ENCODE results near the gene KDM2A.

KDM2A gene

DNA sequence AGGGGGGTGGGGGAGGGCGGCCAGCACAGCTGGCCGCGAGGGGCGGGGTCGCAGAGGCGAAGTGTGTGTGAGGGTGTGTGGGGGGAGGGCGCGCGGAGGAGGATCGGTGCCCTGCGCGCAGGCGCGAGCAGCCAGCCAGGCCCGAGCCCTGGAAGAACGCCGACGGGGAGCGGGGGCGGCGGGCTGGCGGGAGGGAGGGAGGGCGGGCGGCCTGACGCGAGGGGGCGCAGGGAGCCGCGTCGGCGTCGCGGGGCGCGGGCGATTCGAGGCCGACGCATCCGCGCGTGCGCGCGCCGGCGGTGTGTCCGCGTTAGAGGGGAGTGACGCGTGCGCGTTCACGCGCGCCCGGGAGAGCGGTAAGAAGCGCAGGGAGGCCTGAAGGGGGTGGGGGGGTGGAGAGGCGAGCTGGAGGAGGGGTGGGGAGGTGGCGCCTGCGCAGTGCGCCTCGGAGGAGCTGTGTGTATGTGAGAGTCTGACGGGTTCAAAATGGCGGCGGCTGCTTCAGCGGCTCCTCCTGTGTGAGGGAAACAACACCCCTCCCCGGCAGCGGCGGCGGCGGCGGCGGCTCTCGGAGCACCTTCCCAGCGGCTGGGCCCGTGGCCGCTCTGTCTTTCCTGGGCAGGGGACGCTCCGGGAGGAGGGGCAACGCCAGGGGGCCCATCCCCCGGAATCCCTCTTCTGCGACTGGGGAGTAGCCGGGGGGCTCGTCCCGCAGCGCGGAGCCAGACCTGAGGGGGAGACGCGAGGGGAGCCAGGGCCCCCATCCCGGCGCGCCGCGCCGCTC is at the start of gene KDM2A:
KDM2A (plus strand) TSS at position 463 of the 784 bp plus-strand sequence. CDS start 2,054 bp downstream, outside the sequence.
- peak; percentile 99 for DNase-seq

DNA sequence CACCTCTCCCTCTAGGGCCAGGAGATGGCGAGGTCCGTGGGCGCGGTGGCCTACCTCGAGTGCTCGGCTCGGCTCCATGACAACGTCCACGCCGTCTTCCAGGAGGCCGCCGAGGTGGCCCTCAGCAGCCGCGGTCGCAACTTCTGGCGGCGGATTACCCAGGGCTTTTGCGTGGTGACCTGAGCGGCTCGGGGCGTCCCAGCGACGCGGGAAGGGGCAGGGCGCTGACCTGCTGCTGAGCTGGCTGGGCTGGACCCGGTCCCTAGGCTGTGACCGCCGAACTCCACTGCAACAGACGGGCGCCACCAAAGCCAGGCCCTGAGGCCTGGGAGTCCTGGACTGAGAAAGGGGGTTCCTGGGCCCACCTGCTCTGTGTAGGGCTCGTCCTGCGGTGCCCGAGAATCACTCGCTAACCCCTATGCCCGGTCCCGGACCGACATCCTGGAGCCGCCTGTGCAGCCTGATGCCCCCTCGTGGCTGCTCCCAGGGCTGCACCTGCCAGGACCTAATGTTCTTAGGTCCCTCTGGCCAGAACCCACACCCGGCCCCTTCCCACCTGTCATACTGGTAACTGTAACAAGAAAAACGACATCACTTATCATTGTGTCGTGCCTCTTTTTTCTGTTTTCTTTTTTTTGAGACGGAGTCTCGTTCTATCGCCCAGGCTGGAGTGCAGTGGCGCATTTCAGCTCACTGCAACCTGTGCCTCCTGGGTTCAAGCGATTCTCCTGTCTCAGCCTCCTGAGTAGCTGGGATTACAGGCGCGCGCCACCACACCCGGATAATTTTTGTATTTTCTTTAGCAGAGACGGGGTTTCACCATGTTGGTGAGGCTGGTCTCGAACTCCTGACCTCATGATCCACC is 47.4 kb upstream of the KDM2A start:
- DNase-seq = peak; percentile 55

DNA sequence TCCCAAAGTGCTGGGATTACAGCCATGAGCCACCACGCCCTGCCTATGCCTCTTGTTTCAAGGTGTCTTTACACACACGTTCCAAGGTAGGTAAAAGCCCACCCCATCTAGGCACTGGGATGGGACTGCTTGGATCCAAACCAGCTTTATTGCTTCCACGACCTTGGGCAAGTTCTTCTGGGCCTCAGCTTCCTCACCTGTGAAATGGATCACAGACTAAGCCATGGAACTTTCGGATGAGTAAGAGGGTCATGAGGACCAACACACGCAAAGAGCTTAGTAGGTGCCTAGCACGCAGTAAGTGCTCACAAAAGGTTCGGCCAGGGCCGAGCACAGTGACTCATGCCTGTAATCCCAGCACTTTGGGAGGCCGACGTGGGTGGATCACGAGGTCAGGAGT is 46.8 kb upstream of the KDM2A start:
- no peak for DNase-seq

DNA sequence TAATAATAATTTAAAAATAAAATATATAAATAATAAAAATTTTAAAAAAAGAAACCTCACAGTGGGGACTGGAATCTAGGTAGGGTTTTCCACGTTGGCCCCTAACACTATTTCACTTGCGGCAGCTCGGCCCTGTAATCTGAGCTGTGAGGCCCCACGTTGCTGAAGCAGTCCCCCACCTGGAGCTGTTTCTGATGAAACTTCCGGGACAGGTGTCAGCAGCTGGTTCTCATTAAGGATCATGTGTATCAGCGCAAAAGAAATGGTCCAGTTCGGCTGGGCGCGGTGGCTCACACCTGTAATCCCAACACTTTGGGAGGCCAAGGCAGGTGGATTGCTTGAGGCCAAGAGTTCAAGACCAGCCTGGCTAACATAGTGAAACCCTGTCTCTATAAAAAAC is 45.2 kb upstream of the KDM2A start:
- DNase-seq = no peak

DNA sequence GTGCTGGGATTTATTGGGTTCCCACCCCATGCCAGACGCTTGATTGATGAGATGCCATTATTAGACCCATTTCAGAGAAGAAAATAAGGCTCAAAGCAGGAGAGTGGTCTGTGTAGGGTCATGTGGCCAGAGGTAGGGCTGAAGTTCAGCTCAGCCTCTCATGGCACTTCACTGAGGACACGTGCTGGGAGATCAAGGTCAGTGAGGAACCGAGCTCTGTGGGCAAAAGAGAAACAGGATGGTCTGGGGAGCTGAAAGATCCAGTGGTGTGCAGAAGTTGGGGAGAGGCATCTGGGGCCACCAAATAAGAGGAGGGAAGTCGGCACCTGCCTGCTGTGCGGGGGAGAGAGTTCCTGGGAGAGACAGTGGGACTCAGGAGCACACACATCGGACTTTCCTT is 42.9 kb upstream of the KDM2A start:
- DNase-seq = no peak

DNA sequence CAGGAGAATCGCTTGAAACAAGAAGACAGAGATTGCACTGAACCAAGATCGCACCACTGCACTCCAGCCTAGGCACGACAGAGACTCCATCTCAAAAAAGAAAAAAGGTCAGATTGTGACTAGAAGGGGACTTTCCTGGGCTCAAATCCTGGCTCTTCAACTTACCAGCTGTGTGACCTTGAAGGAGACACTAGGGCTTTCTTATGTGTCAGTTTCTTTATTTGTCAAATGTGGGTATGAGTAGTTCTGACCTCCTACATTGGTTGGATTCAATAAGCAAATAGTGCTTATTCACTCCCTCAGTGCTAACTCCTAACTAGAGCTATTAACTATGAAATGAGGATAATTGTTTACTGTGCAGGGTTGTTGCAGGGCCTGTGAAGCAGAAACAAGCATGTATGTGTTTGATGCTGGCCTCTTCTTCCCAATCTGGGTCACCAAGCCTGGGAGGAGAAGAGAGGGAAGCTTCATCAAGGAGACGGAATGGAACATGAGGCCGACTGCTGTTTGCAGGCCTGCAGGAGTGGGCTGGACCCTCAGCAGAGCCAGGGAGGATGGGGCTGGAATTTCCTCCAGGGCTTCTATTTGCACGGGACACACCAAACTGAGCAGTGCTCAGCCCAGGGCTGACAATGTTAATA is 39.9 kb upstream of the KDM2A start:
- no peak for DNase-seq

DNA sequence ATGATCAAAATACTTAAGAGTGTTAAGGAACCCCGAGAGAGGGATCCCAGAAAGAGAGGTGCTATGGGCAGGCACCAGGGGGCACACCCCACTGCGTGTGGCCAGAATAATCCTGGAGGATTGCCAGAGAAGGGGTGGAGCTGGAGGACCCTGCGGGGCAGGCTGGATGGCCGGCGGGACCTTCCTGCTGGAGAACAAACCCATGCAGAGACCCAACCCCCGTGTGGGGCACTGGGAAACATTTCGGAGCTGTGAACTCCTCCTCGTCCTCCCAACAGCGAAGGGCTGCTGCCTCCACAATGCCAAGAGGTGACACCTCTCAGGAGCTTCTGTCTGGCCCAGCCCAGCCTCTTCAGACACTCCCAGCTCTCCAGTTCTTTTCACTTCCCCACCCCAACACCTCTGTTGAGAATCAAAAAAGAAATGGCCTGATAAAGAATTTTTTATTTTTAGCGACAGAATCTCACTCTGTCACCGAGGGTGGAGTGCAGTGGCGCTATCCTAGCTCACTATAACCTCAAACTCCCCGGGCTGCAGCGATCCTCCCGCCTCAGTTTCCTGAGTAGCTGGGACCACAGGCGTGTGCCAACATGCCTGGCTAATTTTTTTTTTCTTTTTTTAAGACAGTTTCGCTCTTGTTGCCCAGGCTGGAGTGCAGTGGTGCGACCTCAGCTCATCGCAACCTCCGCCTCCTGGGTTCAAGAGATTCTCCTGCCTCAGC is 36.8 kb upstream of the KDM2A start:
- DNase-seq = no peak

DNA sequence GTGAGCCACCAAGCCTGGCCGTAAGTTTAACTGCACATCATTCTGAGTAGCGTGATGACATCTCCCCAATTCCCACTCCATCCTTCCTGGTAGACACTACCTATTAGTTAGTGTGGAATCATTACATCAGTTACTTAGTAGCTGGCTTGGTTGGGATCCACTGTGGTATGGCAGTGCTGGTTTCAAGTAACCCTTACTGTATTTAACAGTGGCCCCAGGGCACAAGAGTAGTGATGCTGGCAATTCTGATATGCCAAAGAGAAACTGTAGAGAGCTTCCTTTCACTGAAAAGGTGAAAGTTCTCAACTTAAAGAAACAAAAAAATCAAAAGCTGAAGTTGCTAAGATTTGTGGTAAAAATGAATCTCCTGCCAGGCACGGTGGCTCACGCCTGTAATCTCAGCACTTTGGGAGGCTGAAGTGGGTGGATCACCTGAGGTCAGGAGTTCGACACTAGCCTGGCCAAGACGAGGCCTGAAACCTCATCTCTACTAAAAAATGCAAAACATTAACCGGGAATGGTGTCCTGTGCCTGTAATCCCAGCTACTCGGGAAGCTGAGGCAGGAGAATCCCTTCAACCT is 35.2 kb upstream of the KDM2A start:
- DNase-seq = no peak

DNA sequence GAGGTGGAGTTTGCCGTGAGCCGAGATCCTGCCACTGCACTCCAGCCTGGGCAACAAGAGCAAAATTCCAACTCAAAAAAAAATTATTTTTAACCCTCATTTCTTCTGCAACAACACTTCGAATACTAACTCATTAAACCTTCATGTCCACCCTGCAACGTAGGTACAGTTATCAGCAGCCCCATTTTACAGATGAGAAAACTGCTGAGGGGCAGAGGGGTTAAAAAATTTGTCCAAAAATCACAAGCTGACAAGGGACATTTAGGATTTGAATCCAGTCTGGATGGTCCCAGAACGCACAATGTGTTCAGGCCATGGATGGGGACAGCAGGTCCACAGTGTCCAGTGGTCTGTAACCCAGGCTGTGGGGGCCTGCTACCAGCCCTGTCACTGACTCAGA is 33.4 kb upstream of the KDM2A start:
- no peak for DNase-seq

DNA sequence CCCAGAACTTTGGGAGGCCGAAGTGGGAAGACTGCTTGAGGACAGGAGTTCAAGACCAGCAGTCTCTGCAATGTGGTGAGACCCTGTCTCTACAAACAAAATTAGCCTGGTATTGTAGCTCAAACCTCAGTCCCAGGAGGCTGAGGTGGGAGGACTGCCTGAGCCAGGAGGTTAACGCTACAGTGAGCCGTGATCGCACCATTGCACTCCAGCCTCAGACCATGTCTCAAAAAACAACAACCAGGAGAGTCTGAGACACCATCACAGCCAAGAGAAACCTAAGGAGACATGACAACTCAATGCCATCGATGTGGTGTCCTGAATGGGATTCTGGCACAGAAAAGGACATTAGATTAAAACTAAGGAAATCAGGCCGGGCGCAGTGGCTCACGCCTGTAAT is 28.3 kb upstream of the KDM2A start:
- DNase-seq = no peak

DNA sequence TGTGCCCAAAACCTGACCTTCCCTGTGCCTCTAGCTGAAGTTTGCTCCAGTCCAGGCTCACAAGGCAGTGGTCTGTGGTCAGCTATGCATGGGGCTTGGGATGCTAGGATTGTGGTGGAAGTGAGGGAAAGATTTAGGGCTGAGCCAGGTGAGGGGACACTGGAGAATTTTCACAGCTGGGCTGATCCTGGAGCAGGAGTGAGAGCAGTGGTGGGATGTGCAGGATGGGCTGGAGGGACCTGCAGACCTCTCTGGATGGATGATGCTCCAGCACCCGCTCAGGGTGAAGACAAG is 23.9 kb upstream of the KDM2A start:
- DNase-seq = no peak

DNA sequence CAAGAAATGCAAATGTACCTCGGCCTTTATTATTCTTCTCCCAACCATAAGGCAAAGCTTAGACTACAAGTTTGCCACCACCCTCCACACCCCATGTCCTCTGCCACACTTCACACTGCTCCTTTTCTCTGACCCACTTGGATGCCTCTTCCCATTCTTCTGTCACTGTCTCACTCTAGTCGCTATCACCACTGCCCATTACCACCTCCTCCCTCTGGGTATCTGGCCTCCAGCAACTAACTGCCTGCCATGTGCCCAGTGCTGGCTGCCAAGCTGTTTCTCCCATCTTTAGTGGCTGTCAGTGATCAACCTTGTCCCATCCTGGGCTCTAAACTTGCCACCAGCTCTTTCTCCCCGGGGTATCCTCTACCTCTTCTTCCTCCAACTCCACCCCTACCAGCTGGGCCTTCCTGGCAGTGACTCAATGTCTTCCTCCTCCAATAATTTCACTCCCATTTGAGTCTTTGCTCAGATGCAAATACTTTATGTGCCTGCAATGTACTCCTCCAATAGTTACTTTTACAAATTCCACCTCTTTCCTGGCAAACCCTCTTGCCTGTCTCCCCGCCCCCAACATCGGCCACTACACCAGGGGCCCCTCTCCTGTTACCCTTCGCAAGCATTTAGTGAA is 20.1 kb upstream of the KDM2A start:
- no peak for DNase-seq

DNA sequence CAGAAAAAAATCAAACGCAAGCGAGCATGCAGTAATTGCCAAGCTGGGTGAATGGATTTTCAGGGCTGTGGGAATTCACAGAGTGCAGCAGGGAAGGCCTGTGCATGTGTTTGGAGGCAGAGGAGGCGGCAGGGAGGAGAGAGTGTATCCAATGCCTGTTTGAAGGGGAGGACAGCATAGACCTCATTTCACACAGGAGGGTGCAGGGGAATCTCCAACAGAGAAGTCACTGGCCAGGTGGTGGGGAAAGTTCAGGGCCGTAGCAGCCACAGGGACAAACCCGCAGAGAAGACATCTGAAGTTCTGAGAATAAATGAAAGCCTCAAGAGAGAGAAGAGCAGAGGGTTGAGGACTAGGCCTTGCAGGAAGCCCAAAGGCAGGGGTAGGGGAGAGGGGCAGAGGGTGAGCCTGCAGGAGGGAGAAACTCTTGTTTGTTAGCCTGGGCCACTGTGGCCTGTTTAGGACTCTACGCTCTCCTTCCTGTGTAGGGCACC is 19.2 kb upstream of the KDM2A start:
- no peak for DNase-seq

DNA sequence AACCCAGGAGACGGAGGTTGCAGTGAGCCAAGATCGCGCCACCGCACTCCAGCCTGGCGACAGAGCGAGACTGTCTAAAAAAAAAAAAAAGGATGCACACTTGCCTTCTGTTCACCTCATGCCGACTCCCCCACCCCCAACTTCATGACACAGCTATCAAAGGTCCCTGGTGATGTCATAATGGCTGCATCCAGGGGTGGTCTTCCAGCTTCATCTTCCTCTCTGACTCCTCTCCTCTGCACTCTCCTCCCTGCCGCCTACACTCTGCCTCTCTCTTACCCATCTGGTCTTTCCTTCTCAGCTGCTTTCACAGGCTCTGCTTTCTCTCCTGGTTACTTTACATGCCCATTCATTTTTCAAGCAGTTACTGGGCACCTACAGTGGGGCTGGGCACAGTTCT is 16.4 kb upstream of the KDM2A start:
- no peak for DNase-seq

DNA sequence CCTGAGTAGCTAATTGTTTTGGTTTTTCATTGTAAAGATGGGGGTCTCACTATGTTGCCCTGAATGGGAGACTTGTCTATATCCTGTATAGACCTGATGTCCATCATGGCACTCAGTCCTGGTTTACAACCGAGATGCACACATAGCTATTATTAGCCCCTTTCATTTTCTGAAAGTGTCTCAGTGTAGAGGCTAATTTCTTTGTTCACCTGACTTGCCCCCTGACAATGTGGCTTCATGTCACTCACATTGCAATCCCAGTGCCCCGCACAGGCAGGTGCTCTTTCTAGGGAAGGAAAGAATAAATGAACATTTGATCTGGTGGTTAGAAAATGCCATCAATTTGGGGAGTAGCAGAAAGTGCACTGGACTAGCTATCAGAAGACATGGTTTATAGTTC is 13.1 kb upstream of the KDM2A start:
- DNase-seq = no peak

DNA sequence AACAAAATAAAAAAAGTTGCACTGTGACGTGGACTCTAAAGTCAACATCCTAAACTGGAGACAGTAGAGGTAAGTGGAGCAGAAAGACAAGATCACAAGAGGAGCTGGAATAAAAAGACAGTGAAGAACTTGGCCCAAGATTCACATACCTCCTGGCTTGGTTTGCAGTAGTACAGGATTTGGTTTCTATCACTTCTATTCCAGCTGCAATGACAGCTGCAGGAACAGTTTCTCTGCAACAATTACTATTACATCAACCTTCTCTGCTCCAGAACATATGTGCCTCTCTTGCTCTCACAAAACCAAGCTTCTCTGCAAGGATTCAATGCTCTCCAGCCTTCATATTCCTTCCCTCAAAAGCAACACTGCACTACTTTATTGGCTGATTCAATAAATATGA is 7.8 kb upstream of the KDM2A start:
- no peak for DNase-seq

DNA sequence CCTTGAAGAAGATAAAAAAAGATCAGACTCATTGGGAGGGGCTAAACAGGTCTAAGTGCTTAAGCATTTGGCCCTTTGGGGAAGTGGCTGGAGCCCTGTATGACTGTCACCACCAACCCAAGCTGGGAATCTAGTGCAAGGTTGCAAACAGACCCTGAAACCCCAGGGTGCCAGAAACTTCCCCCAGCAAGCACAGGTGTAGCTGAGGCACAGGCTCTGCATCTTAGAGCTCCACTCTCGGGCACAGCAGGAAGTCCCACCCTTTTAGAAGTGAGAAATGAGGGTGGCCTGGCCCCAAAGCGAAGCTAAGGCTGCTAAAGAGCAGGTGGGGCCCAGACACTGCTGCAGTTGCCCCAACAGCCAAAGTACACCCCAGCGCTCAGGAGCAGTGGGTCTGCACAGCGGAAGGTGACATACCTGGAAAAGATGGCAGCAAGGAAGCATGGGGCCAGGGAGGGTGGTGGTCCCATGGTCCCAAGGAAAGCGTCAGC is 5.8 kb upstream of the KDM2A start:
- no peak for DNase-seq

DNA sequence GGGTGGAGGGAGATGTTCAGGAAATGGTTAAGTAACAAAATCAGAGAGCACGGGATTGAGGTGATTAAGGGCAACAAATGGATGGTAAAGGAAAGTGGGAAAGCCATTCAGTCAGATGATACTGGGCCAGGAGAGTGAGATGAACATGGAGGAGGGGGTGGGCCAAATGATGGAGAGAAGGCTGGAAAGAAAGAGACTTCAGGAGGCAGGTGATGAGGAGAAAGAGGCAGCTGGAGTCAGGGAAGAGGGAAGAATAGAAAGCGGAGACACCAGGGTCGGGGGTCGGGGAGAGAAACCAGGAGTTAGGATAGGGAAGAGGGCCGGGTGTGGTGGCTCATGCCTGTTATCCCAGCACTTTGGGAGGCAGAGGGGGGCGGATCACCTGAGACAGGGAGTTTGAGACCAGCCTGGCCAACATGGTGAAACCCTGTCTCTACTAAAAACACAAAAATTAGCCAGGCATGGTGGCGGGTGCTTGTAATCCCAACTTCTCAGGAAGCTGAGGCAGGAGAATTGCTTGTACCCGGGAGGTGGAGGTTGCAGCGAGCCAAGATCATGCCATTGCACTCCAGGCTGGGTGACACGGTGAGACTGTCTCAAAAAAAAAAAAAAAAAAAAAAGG is 4.7 kb upstream of the KDM2A start:
- DNase-seq = no peak

DNA sequence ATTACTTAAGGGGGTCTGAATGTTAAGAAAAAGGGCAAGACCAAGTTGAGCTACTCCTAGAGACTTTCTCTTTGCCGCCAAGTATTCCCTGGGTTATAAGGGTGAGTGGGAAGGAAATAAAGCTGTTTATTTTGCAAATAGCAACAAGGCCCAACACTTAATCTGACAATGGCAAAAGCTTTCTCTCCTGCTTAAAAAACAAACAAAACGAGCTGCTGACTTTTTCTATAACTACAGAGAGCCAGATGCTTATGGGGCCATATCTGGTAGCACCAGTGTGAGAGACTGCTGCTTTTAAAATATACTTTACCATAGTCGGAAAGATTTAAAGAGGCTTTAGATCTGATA is 2.3 kb upstream of the KDM2A start:
- no peak for DNase-seq

DNA sequence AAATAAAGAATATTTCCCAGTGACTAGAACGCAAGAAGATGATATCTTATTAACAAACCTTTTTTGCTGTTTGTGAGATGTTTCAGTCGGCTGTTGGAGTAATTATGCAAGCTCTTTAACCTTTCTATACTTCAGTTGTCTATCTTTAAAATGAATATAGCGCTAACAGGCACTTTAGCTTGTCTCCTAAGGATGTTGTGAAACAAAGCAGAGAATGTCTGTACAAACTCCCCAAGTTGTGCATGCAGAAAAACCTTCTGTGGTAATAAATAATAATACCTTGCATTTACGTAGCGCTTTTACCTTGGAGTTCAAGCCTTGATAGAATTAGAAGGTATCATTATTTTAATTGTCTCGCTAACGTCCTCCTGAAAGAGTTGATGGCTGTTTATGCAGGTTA is 1.9 kb upstream of the KDM2A start:
- no peak for DNase-seq

DNA sequence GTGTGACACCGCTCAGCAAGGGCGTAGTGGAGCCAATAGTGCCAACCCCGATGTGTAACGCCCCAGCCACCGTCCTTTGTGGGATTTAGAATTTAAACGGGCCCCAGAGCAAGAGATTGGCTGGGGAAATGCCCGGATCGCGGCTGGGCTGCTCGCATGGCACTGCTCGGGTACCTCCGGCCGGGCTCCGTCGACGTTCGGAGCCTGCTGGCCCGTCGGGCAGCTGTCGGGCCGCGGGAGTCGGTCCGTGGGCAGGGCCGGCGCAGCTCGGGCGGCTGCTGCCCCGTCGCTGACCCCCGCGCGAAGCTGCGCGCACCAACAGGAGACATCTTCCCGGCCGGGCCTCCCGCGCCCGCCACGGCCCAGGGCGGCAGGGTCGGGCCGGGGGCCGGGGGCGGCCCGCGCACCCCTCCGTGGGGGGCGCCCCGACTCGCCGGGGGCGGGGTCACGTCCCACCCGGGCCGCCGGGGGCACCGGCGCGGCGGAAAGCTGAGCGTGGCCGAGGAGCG is 1.3 kb upstream of the KDM2A start:
- DNase-seq = peak; percentile 37
